ENCODE measurements around the gene BSG. TPM values are rescaled to one million over a fixed set of nuclear protein-coding genes. Genes with fewer than 3 reads are reported as not detected.

The BSG gene
- total and polyA plus RNA-seq, 10 of the 15 experiments (the other 5 are each of a cell fraction or from before 2014, with no cell fraction given), result 2.8 to 297 (median 199) TPM

GRCh38 chr19:613732-614567 is 41.6 kb downstream of the BSG start:
- RAD21 ChIA-PET (ENCODE audit: unreplicated experiment), result no interaction called here
- ATAC-seq (no peak), DNase-seq (ENCODE audit: low read depth, low spot score) (no peak), FAIRE-seq (no peak)
- Histone ChIP-seq H2AFZ (ENCODE audit: control insufficient read depth, low read depth, low read length) (no peak overlapping the region), H4K20me1 (ENCODE audit: control insufficient read depth, insufficient read depth) (no peaks in the 10 kb centered on the region), H3K79me2 (ENCODE audit: control insufficient read depth, insufficient read depth, low read length) (no peaks in the 10 kb centered on the region), H3K4me2 (ENCODE audit: control insufficient read depth, insufficient read depth) (no peak overlapping the region), H3K36me3 (ENCODE audit: control insufficient read depth in 2 of 2, insufficient read depth in 2 of 2, low read length in 1 of 2) (peaks cover 0 to 5% of the 10 kb centered on the region in 2 experiments; a peak in 2 of 4 replicates), H3K9ac (ENCODE audit: control insufficient read depth, insufficient read depth, low read length) (no peak overlapping the region), H3K4me1 (ENCODE audit: control insufficient read depth, insufficient read depth, low read length) (peaks cover 8% of the 10 kb centered on the region), H3K27ac (ENCODE audit: control insufficient read depth, insufficient read depth) (no peak overlapping the region), H3K27me3 (replicated peaks in 1 of 2; ENCODE audit: control insufficient read depth in 2 of 2, insufficient read depth in 2 of 2, low read length in 1 of 2) (no peaks in the 10 kb centered on the region), H3K9me3 (replicated peaks; ENCODE audit: control insufficient read depth, insufficient read depth, low read length) (no peaks in the 10 kb centered on the region), H3K4me3 (no peak overlapping the region)
- intact Hi-C loops (cut with micrococcal nuclease; ENCODE audit: unreplicated experiment), result no loop called here
- WGBS (ENCODE audit: insufficient coverage, insufficient replicate concordance, low lambda C conversion rate, missing lambda C conversion rate), result 81% methylated on average over 26 of the region's 54 CpGs
- POLR2A ChIA-PET, result no interaction called here
- no TSS peak for BruUV-seq (replicated peaks)
- TF ChIP-seq NR2F1 (conservative IDR thresholded peaks at IDR 0.05) (no peak), TCF3 (IDR thresholded peaks at IDR 0.05; ENCODE audit: borderline replicate concordance, insufficient read depth, low read depth, low read length) (no peak), MEF2A (IDR thresholded peaks at IDR 0.05; ENCODE audit: insufficient read depth, low read depth, low read length) (no peak), GABPA (IDR thresholded peaks at IDR 0.05; ENCODE audit: low read depth) (no peak), WRNIP1 (IDR thresholded peaks at IDR 0.05; ENCODE audit: borderline replicate concordance, low read depth, low read length) (no peak), NBN (IDR thresholded peaks at IDR 0.05) (no peak), BCLAF1 (IDR thresholded peaks at IDR 0.05) (no peak), POU2F2 (IDR thresholded peaks at IDR 0.05; ENCODE audit: borderline replicate concordance, low read depth, low read length) (no peak), SMARCA5 (IDR thresholded peaks at IDR 0.05) (no peak), NFYA (IDR thresholded peaks at IDR 0.05; ENCODE audit: borderline replicate concordance, low read depth, low read length) (no peak), LARP7 (IDR thresholded peaks at IDR 0.05) (no peak), BRCA1 (IDR thresholded peaks at IDR 0.05; ENCODE audit: low read depth, low read length) (no peak), ATF2 (IDR thresholded peaks at IDR 0.05; ENCODE audit: low read length) (no peak), USF1 (IDR thresholded peaks at IDR 0.05; ENCODE audit: borderline replicate concordance, extremely low read length, insufficient read depth, low read depth, low read length) (no peak)
- TF ChIP-seq, protein P1, sequence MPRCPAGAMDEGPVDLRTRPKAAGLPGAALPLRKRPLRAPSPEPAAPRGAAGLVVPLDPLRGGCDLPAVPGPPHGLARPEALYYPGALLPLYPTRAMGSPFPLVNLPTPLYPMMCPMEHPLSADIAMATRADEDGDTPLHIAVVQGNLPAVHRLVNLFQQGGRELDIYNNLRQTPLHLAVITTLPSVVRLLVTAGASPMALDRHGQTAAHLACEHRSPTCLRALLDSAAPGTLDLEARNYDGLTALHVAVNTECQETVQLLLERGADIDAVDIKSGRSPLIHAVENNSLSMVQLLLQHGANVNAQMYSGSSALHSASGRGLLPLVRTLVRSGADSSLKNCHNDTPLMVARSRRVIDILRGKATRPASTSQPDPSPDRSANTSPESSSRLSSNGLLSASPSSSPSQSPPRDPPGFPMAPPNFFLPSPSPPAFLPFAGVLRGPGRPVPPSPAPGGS (IDR thresholded peaks at IDR 0.05; ENCODE audit: borderline replicate concordance, insufficient read depth, low read depth, low read length, poor library complexity, severe bottlenecking), result no peak
- in situ Hi-C loops (cut with MboI), result no loop called here
- CTCF ChIA-PET, result no interaction called here
- SMC1A ChIA-PET (ENCODE audit: uncharacterized antibody, unreplicated experiment), result no interaction called here
